ENCODE measurements around the gene NUDT17.
A peak's percentile ranks its signal among the peaks of the same experiment; 100 is the strongest.
"Not testable (repeated sequence)": the region's sequence is repeated elsewhere in the genome, so short reads cannot be mapped to it uniquely, and the experiment has no call there.

Gene NUDT17, protein sequence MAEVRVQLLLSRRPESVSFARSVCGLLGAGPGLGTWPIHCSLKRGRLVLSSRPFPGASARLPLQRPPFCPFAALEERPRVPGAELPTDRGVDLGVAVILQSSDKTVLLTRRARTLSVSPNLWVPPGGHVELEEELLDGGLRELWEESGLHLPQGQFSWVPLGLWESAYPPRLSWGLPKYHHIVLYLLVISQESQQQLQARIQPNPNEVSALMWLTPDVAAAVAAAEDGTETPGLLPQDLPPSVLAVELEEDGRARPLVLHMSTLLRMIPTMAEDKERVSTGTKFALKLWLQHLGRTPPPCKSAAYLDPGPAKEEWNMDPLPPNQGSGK

DNA sequence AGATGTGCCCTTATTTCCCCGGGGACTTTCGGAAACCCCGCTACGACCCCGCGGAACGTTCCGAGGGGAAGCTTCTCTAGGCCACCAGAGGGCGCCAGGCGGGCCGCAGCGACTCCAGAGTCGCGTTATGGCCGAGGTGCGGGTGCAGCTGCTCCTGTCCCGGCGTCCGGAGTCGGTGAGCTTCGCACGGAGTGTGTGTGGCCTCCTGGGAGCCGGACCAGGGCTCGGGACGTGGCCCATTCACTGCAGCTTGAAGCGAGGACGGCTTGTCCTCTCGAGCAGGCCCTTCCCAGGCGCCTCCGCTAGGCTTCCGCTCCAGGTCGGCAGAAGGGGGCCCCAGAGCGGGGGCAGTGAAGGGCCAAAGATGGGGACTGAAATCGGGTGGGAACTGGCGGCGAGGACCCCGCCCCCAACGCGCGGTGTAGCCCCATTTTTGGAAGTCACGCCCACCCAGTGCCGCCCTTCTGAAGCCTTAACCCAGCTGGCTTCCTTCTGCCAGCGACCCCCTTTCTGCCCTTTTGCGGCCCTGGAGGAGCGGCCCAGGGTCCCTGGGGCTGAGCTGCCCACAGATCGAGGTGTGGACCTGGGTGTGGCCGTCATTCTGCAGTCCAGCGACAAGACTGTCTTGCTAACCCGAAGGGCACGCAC is at the start of gene NUDT17:
NUDT17 (plus strand) TSS at position 117 of the 648 bp plus-strand sequence; CDS start at position 128, 11 bp downstream.
- H3K36me3 ChIP-seq, result peaks cover 56 to 71% (median 64%) of the 10 kb centered on the region in 11 experiments
- no peak for TF ChIP-seq Cebpa-rat (IDR thresholded peaks at IDR 0.05)
- H4K20me1 ChIP-seq, result peaks cover 0 to 25% (median 8%) of the 10 kb centered on the region in 11 experiments; a peak in 9 of 22 replicates
- H3K27ac ChIP-seq, result peak within 1 kb of the TSS; percentile 47 to 82 (median 72); a peak in 21 of 22 replicates
- peaks cover 19 to 36% (median 25%) of the 10 kb centered on the region in 10 experiments for H3K4me1 ChIP-seq
- H3K9ac ChIP-seq, result peak within 1 kb of the TSS; percentile 65 to 85 (median 80)
- H3K27me3 ChIP-seq, result no peaks in the 10 kb centered on the region
- H3K9me3 ChIP-seq (replicated peaks in 1 of 11), result no peaks in the 10 kb centered on the region
- H3K4me2 ChIP-seq, result peak within 1 kb of the TSS; percentile 87 to 100 (median 96)
- peak within 1 kb of the TSS; percentile 59 to 75 (median 63) for H3K4me3 ChIP-seq

DNA sequence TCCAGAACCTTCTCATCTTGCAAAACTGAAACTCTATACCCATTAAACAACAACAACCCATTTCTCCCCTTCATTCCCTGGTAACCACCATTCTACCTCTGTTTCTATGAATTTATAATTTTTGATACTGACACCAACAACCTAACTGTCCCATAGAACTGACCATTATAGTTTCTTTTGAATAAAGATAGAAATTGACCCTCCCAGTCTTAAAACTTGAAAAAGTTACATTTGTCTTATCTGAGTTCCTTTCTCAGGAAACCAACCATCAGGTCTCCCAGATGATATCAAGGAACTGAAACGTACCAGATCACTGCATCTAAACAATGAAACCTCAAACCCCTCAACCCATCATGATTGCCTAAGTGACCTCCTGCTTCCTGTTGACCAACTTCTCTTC is 48.7 kb upstream of the NUDT17 start:
- no peak for TF ChIP-seq Cebpa-rat (IDR thresholded peaks at IDR 0.05)
- Histone ChIP-seq H3K9me3 (replicated peaks in 1 of 11) (peaks cover 45 to 76% (median 57%) of the 10 kb centered on the region in 11 experiments), H3K4me1 (peaks cover 0 to 6% (median 0%) of the 10 kb centered on the region in 10 experiments; a peak in 2 of 20 replicates), H3K4me2 (no peak overlapping the region), H3K9ac (no peak overlapping the region), H3K4me3 (peak overlapping the region in 5 of 10 experiments; percentile 2 to 33 (median 21); a peak in 4 of 20 replicates), H3K27ac (0 out of 22 replicates have a peak overlapping the region, but pooled peaks of 1 of the 11 experiments have one; percentile 21), H3K36me3 (peaks cover 66 to 97% (median 79%) of the 10 kb centered on the region in 11 experiments), H4K20me1 (peaks cover 0 to 40% (median 3%) of the 10 kb centered on the region in 11 experiments; a peak in 10 of 22 replicates), H3K27me3 (no peaks in the 10 kb centered on the region)

- Histone ChIP-seq H3K9ac (no peak overlapping the region), H3K27ac (no peak overlapping the region), H3K4me1 (peaks cover 0 to 10% (median 0%) of the 10 kb centered on the region in 10 experiments; a peak in 5 of 20 replicates), H3K9me3 (replicated peaks in 1 of 11) (peaks cover 45 to 66% (median 54%) of the 10 kb centered on the region in 11 experiments), H3K27me3 (no peaks in the 10 kb centered on the region), H3K36me3 (peaks cover 43 to 68% (median 49%) of the 10 kb centered on the region in 11 experiments), H4K20me1 (peaks cover 4 to 47% (median 24%) of the 10 kb centered on the region in 11 experiments; a peak in 14 of 22 replicates), H3K4me2 (no peak overlapping the region), H3K4me3 (no peak overlapping the region)
- TF ChIP-seq Cebpa-rat (IDR thresholded peaks at IDR 0.05), result no peak
Observed at GRCh38 chr1:145799806-145800205, 45.6 kb upstream of the NUDT17 start.

- peaks cover 6 to 29% (median 14%) of the 10 kb centered on the region in 11 experiments; a peak in 17 of 22 replicates for H3K36me3 ChIP-seq
- peaks cover 0 to 20% (median 8%) of the 10 kb centered on the region in 11 experiments; a peak in 12 of 22 replicates for H3K9me3 ChIP-seq (replicated peaks in 1 of 11)
- H3K4me2 ChIP-seq, result 0 out of 22 replicates have a peak overlapping the region, but pooled peaks of 1 of the 11 experiments have one; percentile 26
- H3K4me3 ChIP-seq, result no peak overlapping the region
- no peak for TF ChIP-seq Cebpa-rat (IDR thresholded peaks at IDR 0.05)
- H3K4me1 ChIP-seq, result peaks cover 0 to 17% (median 0%) of the 10 kb centered on the region in 10 experiments; a peak in 5 of 20 replicates
- no peaks in the 10 kb centered on the region for H3K27me3 ChIP-seq
- H4K20me1 ChIP-seq, result peaks cover 7 to 92% (median 54%) of the 10 kb centered on the region in 11 experiments; a peak in 16 of 22 replicates
- H3K9ac ChIP-seq, result no peak overlapping the region
- no peak overlapping the region for H3K27ac ChIP-seq
Observed at GRCh38 chr1:145804235-145805045, 41.0 kb upstream of the NUDT17 start.

- Histone ChIP-seq H3K4me2 (no peak overlapping the region), H3K27ac (no peak overlapping the region), H3K9me3 (replicated peaks in 1 of 11) (peaks cover 0 to 13% (median 2%) of the 10 kb centered on the region in 11 experiments; a peak in 8 of 22 replicates), H3K4me1 (peaks cover 0 to 17% (median 0%) of the 10 kb centered on the region in 10 experiments; a peak in 5 of 20 replicates), H3K36me3 (peaks cover 6 to 24% (median 12%) of the 10 kb centered on the region in 11 experiments; a peak in 16 of 22 replicates), H3K27me3 (no peaks in the 10 kb centered on the region), H3K4me3 (no peak overlapping the region), H3K9ac (no peak overlapping the region), H4K20me1 (peaks cover 7 to 88% (median 54%) of the 10 kb centered on the region in 11 experiments; a peak in 16 of 22 replicates)
- TF ChIP-seq Cebpa-rat (IDR thresholded peaks at IDR 0.05), result no peak
Observed at GRCh38 chr1:145805057-145805456, 40.4 kb upstream of the NUDT17 start.

- Histone ChIP-seq H3K4me2 (no peak overlapping the region), H3K27ac (no peak overlapping the region), H4K20me1 (peaks cover 7 to 78% (median 46%) of the 10 kb centered on the region in 11 experiments; a peak in 16 of 22 replicates), H3K4me1 (peaks cover 0 to 16% (median 0%) of the 10 kb centered on the region in 10 experiments; a peak in 3 of 20 replicates), H3K4me3 (no peak overlapping the region), H3K9me3 (replicated peaks in 1 of 11) (no peaks in the 10 kb centered on the region), H3K9ac (no peak overlapping the region), H3K36me3 (peaks cover 0 to 12% (median 7%) of the 10 kb centered on the region in 11 experiments; a peak in 13 of 22 replicates), H3K27me3 (no peaks in the 10 kb centered on the region)
- TF ChIP-seq Cebpa-rat (IDR thresholded peaks at IDR 0.05), result no peak
Observed at GRCh38 chr1:145806408-145806807, 39.0 kb upstream of the NUDT17 start.

DNA sequence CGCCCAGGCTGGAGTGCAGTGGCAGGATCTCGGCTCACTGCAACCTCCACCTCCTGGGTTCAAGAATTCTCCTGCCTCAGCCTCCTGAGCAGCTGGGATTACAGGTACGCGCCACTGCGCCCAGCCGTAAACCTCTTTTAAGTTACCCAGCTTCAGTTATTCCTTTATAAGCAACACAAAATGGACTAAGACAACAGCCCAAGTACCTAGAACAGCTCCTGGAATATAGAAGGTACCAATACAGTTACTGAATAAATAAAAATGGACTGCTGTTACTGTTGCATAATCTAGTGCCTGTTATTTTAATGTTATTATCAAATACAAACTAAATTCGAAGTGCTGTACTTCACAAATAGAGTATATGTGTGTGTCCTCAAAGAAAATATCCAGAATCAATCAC is 38.6 kb upstream of the NUDT17 start:
- no peak overlapping the region for H3K4me2 ChIP-seq
- peaks cover 7 to 74% (median 46%) of the 10 kb centered on the region in 11 experiments; a peak in 16 of 22 replicates for H4K20me1 ChIP-seq
- H3K27ac ChIP-seq, result no peak overlapping the region
- no peaks in the 10 kb centered on the region for H3K27me3 ChIP-seq
- H3K4me1 ChIP-seq, result peaks cover 0 to 16% (median 0%) of the 10 kb centered on the region in 10 experiments; a peak in 3 of 20 replicates
- no peak for TF ChIP-seq Cebpa-rat (IDR thresholded peaks at IDR 0.05)
- H3K9me3 ChIP-seq (replicated peaks in 1 of 11), result no peaks in the 10 kb centered on the region
- peaks cover 0 to 12% (median 7%) of the 10 kb centered on the region in 11 experiments; a peak in 11 of 22 replicates for H3K36me3 ChIP-seq
- H3K9ac ChIP-seq, result no peak overlapping the region
- H3K4me3 ChIP-seq, result no peak overlapping the region

- H3K4me3 ChIP-seq; H3K4me1 ChIP-seq; H3K4me2 ChIP-seq; H3K36me3 ChIP-seq; H3K9me3 ChIP-seq (replicated peaks in 1 of 11); H3K27me3 ChIP-seq; H3K27ac ChIP-seq; H3K9ac ChIP-seq: not testable (repeated sequence)
- peaks cover 0 to 12% (median 5%) of the 10 kb centered on the region in 11 experiments; a peak in 12 of 22 replicates for H4K20me1 ChIP-seq
Observed at GRCh38 chr1:145812977-145813810, 32.2 kb upstream of the NUDT17 start.

- H4K20me1 ChIP-seq, H3K4me2 ChIP-seq, H3K27ac ChIP-seq: not testable (repeated sequence)
Observed at GRCh38 chr1:145818095-145818494, 27.3 kb upstream of the NUDT17 start.

DNA sequence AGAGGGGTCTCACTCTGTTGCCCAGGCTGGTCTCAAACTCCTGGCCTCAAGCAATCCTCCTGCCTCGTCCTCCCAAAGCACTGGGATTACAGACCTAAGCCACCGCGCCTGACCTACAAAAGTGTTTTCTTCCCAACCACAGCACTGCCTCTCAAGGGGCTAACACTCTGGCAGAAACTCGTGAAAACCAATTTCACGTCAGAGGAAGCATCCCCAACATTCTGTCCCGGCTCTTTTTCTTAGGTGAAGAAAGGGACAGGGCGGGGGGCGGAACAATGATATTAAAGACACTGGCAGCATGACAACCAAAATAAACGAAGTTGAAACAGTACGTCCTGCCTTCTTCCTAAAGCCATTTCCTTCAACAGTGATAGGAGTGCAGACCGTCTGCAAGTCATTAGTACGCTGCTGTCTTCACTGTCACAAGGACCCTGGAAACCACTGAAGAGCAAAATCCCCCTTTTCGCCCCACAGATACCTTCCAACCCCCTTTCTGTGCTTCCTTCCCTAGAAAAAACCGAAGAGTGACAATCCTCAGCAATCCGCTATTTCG is 22.6 kb upstream of the NUDT17 start:
- peaks cover 0 to 34% (median 16%) of the 10 kb centered on the region in 11 experiments; a peak in 11 of 22 replicates for H4K20me1 ChIP-seq
- H3K9ac ChIP-seq; H3K27me3 ChIP-seq; H3K27ac ChIP-seq; H3K9me3 ChIP-seq (replicated peaks in 1 of 11): not testable (repeated sequence)
- peaks cover 12 to 30% (median 21%) of the 10 kb centered on the region in 10 experiments for H3K4me1 ChIP-seq
- 0 out of 20 replicates have a peak overlapping the region, but pooled peaks of 1 of the 10 experiments have one; percentile 91 for H3K4me3 ChIP-seq
- peak overlapping the region in 1 of 11 experiments; percentile 45; a peak in 1 of 22 replicates for H3K4me2 ChIP-seq
- peaks cover 24 to 33% (median 29%) of the 10 kb centered on the region in 11 experiments for H3K36me3 ChIP-seq

More at GRCh38 chr1:145818095-145818494, 27.3 kb upstream of the NUDT17 start:
- H3K4me1 ChIP-seq; H3K36me3 ChIP-seq; H3K9ac ChIP-seq; H3K9me3 ChIP-seq (replicated peaks in 1 of 11); H3K27me3 ChIP-seq; H3K4me3 ChIP-seq: not testable (repeated sequence)

All from BLaER1 treated with 17β-estradiol and CSF1 and Interleukin-3, amounts not matched to agents 10 nM and 100 nM (cell line).